Tibial nerve (tissue), 4 donors: ENCODE data around the gene DMD. TPM values are rescaled to one million over a fixed set of nuclear protein-coding genes. Genes with fewer than 3 reads are reported as not detected.
"Not testable (repeated sequence)": the region's sequence is repeated elsewhere in the genome, so short reads cannot be mapped to it uniquely, and the experiment has no call there.

Experiments
- DNase-seq, 2 donors: peaks; one replicate each; pipeline ENCODE4 v3.0.0-alpha.2; 2019; ENCODE audit warnings: low spot score in 2 of 2
- H3K27ac ChIP-seq, 4 donors: fragments of 200-600 bp; sonication (generic) in 3 of 4; one replicate each; pipeline ENCODE4 v1.5.1; 2017 to 2019; ENCODE audit warnings: mild to moderate bottlenecking in 1 of 4
- H3K27me3 ChIP-seq, 2 donors: fragments of 200-600 bp; sonication (generic) in 1 of 2; one replicate each; pipeline versions ENCODE4 v1.5.1 to v1.6.0; 2017 to 2019
- H3K36me3 ChIP-seq, 3 donors: fragments of 200-600 bp; sonication (generic); one replicate each; pipeline ENCODE4 v1.5.1; 2018 to 2019
- H3K4me1 ChIP-seq, 4 donors: fragments of 200-600 bp; sonication (generic) in 3 of 4; one replicate each; pipeline ENCODE4 v1.5.1; 2017 to 2019
- H3K4me3 ChIP-seq, 4 donors: fragments of 200-600 bp; sonication (generic) in 3 of 4; one replicate each; pipeline ENCODE4 v1.5.1; 2017 to 2019; ENCODE audit warnings: mild to moderate bottlenecking in 1 of 4, moderate library complexity in 1 of 4
- H3K9me3 ChIP-seq, 4 donors: fragments of 200-600 bp; sonication (generic) in 3 of 4; one replicate each; pipeline ENCODE4 v1.5.1; 2017 to 2019
- CTCF ChIP-seq, 5 experiments: fragments of 200-600 bp in 3 of 5; fragments of 450-650 bp in 2 of 5; sonication (generic) in 3 of 5; IDR thresholded peaks; one replicate each; pipeline ENCODE4 v1.5.1; 2016 to 2019; ENCODE audit warnings: antibody characterized with exemption in 5 of 5, mild to moderate bottlenecking in 3 of 5, moderate library complexity in 2 of 5
- EP300 ChIP-seq, 2 donors: sonication (generic); formaldehyde crosslinking; IDR thresholded peaks; one replicate each; pipeline ENCODE4 v1.6.1; 2017; ENCODE audit warnings: antibody characterized with exemption in 2 of 2, mild to moderate bottlenecking in 1 of 2
- POLR2A ChIP-seq, 2 donors: fragments of 450-650 bp; IDR thresholded peaks; one replicate each; pipeline ENCODE4 v1.6.1; 2017; ENCODE audit warnings: antibody characterized with exemption in 2 of 2, mild to moderate bottlenecking in 2 of 2, moderate library complexity in 2 of 2
- WGBS, 2 donors: methylation state at CpG; one replicate each; pipeline ENCODE4 v1.1.5; 2018; 5-methylcytosine and 5-hydroxymethylcytosine counted together
- total RNA-seq, 4 donors: library from RNA; depleted of rRNA; stranded (reverse); fragments of >200 nt; gene quantifications; one replicate each; pipeline ENCODE4 v1.1.0, GENCODE V29; 2016

Gene DMD
- total RNA-seq, 4 donors from 2014 or later = 156 to 345 (median 245) TPM

- H3K36me3 ChIP-seq = no peaks in the 10 kb centered on the region
- no peaks in the 10 kb centered on the region for H3K27me3 ChIP-seq
- DNase-seq = no peak
- no peak overlapping the region for H3K27ac ChIP-seq
- TF ChIP-seq POLR2A (IDR thresholded peaks at IDR 0.05) (no peak), EP300 (IDR thresholded peaks at IDR 0.05) (no peak), CTCF (IDR thresholded peaks at IDR 0.05) (no peak)
- H3K9me3 ChIP-seq = no peaks in the 10 kb centered on the region
- WGBS, 2 donors = 92 to 94% methylated on average over 8 to 11 of the region's 11 CpGs
- no peak overlapping the region for H3K4me3 ChIP-seq
- no peaks in the 10 kb centered on the region for H3K4me1 ChIP-seq
These were observed 1740.1 kb downstream of the DMD start for GRCh38 chrX:31471229-31471628.

- H3K27ac ChIP-seq, DNase-seq, H3K4me1 ChIP-seq, H3K36me3 ChIP-seq, H3K4me3 ChIP-seq, H3K27me3 ChIP-seq, H3K9me3 ChIP-seq: not testable (repeated sequence)
- WGBS, 2 donors = 89 to 92% methylated on average over 6 of the region's 7 CpGs
These were observed 1740.6 kb downstream of the DMD start for GRCh38 chrX:31470753-31471152.

- no peak for DNase-seq
- Histone ChIP-seq H3K4me1 (no peaks in the 10 kb centered on the region), H3K9me3 (no peaks in the 10 kb centered on the region), H3K4me3 (no peak overlapping the region), H3K36me3 (no peaks in the 10 kb centered on the region), H3K27ac (peak overlapping the region in 1 of 4 donors; percentile 53), H3K27me3 (no peaks in the 10 kb centered on the region)
- TF ChIP-seq POLR2A (IDR thresholded peaks at IDR 0.05) (no peak), CTCF (IDR thresholded peaks at IDR 0.05) (no peak), EP300 (IDR thresholded peaks at IDR 0.05) (no peak)
- 7 to 29% methylated on average over 4 of the region's 4 CpGs for WGBS, 2 donors
These were observed 1746.9 kb downstream of the DMD start for GRCh38 chrX:31464306-31464915.

GRCh38 chrX:31461266-31461665, 1750.1 kb downstream of the DMD start:
- Histone ChIP-seq H3K4me1 (no peaks in the 10 kb centered on the region), H3K36me3 (no peaks in the 10 kb centered on the region), H3K9me3 (no peaks in the 10 kb centered on the region), H3K27ac (no peak overlapping the region), H3K27me3 (no peaks in the 10 kb centered on the region), H3K4me3 (no peak overlapping the region)
- DNase-seq = no peak
- TF ChIP-seq CTCF (IDR thresholded peaks at IDR 0.05) (no peak), EP300 (IDR thresholded peaks at IDR 0.05) (no peak), POLR2A (IDR thresholded peaks at IDR 0.05) (no peak)

GRCh38 chrX:31459361-31459760, 1752.0 kb downstream of the DMD start:
- 76% methylated on average over 5 of the region's 5 CpGs for WGBS, 2 donors
- DNase-seq = no peak
- no peak overlapping the region for H3K27ac ChIP-seq

More at GRCh38 chrX:31459361-31459760, 1752.0 kb downstream of the DMD start:
- Histone ChIP-seq H3K4me3 (no peak overlapping the region), H3K36me3 (no peaks in the 10 kb centered on the region), H3K9me3 (no peaks in the 10 kb centered on the region), H3K27me3 (no peaks in the 10 kb centered on the region), H3K4me1 (no peaks in the 10 kb centered on the region)
- no peak for TF ChIP-seq EP300 (IDR thresholded peaks at IDR 0.05)
- TF ChIP-seq CTCF (IDR thresholded peaks at IDR 0.05) = no peak
- no peak for TF ChIP-seq POLR2A (IDR thresholded peaks at IDR 0.05)
